K562 (cell line): Measurements from ENCODE around the gene TMC4. TPM values are rescaled to one million over a fixed set of nuclear protein-coding genes. Genes with fewer than 3 reads are reported as not detected.
A peak's percentile ranks its signal among the peaks of the same experiment; 100 is the strongest.

ENCODE experiments used
- BMI1 ChIP-seq: fragments of 150-350 bp; IDR thresholded peaks from 2 replicates; pipeline ENCODE4 v1.6.1; 2014; ENCODE audit warnings: low read length
- CEBPB ChIP-seq: fragments of 450-650 bp; IDR thresholded peaks from 2 replicates; pipeline ENCODE4 v1.6.1; 2016; ENCODE audit warnings: missing genetic modification characterization, missing compliant biosample characterization
- HDAC1 ChIP-seq, 2 experiments: fragments of 450-650 bp; IDR thresholded peaks; 2 replicates each; pipeline ENCODE4 v1.6.1; 2016 to 2017; ENCODE audit warnings: inconsistent platforms in 1 of 2, mild to moderate bottlenecking in 1 of 2, moderate library complexity in 1 of 2
- IFI16 ChIP-seq: fragments of 250-450 bp; sonication (Bioruptor Pico); IDR thresholded peaks from 2 replicates; pipeline ENCODE4 v2.1.2; 2022; ENCODE audit warnings: mild to moderate bottlenecking, inconsistent platforms
- KDM5B ChIP-seq: fragments of 200-600 bp; sonication (generic); IDR thresholded peaks from 2 replicates; pipeline ENCODE4 v1.6.1; 2012; ENCODE audit warnings: low read depth, mild to moderate bottlenecking, moderate library complexity, low read length, control low read depth, inconsistent platforms; ENCODE audit not compliant: insufficient replicate concordance
- MAZ ChIP-seq, 2 experiments: fragments of 450-650 bp in 1 of 2; sonication (generic) in 1 of 2; formaldehyde crosslinking; IDR thresholded peaks in 1 of 2; conservative IDR thresholded peaks in 1 of 2; 2 replicates each; pipeline versions ENCODE4 v1.4.0 to v1.5.0; 2020; ENCODE audit warnings: mild to moderate bottlenecking in 1 of 2, missing genetic modification reagents in 1 of 2
- MBD1 ChIP-seq: fragments of 250-450 bp; sonication (Bioruptor Pico); IDR thresholded peaks from 2 replicates; pipeline ENCODE4 v1.8.0; 2022; ENCODE audit warnings: inconsistent platforms
- MCM7 ChIP-seq, 2 experiments: fragments of 450-650 bp; IDR thresholded peaks; 2 replicates each; pipeline ENCODE4 v1.6.1; 2016 to 2018
- MTA1 ChIP-seq: fragments of 450-650 bp; IDR thresholded peaks from 2 replicates; pipeline ENCODE4 v1.6.1; 2017; ENCODE audit warnings: borderline replicate concordance
- MXI1 ChIP-seq: IDR thresholded peaks from 2 replicates; pipeline ENCODE4 v1.6.1; 2011; ENCODE audit warnings: low read depth, mild to moderate bottlenecking, improper control_type of control experiment, low read length
- NONO ChIP-seq, 2 experiments: fragments of 200-400 bp in 1 of 2; fragments of 450-650 bp in 1 of 2; formaldehyde crosslinking in 1 of 2; IDR thresholded peaks; 2 replicates each; pipeline ENCODE4 v1.6.1; 2017; ENCODE audit warnings: low read depth in 2 of 2, mild to moderate bottlenecking in 2 of 2, moderate library complexity in 2 of 2, low read length in 1 of 2
- PHTF2 ChIP-seq: fragments of 250-450 bp; sonication (Bioruptor Pico); IDR thresholded peaks from 2 replicates; pipeline ENCODE4 v1.5.0; 2021; ENCODE audit warnings: mild to moderate bottlenecking
- PTRF ChIP-seq: fragments of 450-650 bp; IDR thresholded peaks from 2 replicates; pipeline ENCODE4 v1.6.1; 2016; ENCODE audit warnings: mild to moderate bottlenecking, missing genetic modification characterization, missing compliant biosample characterization
- SIN3A ChIP-seq, 2 experiments: fragments of 150-350 bp in 1 of 2; IDR thresholded peaks; 2 replicates each; pipeline ENCODE4 v1.6.1; 2011 to 2016; ENCODE audit warnings: borderline replicate concordance in 2 of 2, low read depth in 2 of 2, low read length in 2 of 2, mild to moderate bottlenecking in 2 of 2, moderate library complexity in 2 of 2; ENCODE audit not compliant: control insufficient read depth in 1 of 2
- STAT5A ChIP-seq: IDR thresholded peaks from 2 replicates; pipeline ENCODE4 v1.6.1; 2012; ENCODE audit warnings: low read length, inconsistent platforms, borderline replicate concordance
- TFAP4 ChIP-seq: sonication (generic); formaldehyde crosslinking; IDR thresholded peaks from 2 replicates; pipeline ENCODE4 v1.8.0; 2022; ENCODE audit warnings: missing genetic modification reagents, mild to moderate bottlenecking, moderate library complexity, borderline replicate concordance
- UBTF ChIP-seq, 2 experiments: IDR thresholded peaks; 2 replicates each; pipeline ENCODE4 v1.6.1; 2012; ENCODE audit warnings: improper control_type of control experiment in 2 of 2, low read depth in 2 of 2, low read length in 2 of 2, borderline replicate concordance in 1 of 2
- ZBTB5 ChIP-seq: fragments of 450-650 bp; IDR thresholded peaks from 2 replicates; pipeline ENCODE4 v1.6.1; 2017; ENCODE audit warnings: antibody characterized with exemption
- ZBTB7A ChIP-seq: IDR thresholded peaks from 2 replicates; pipeline ENCODE4 v1.6.1; 2011; ENCODE audit warnings: low read depth, mild to moderate bottlenecking, low read length, moderate library complexity, borderline replicate concordance; ENCODE audit not compliant: control insufficient read depth
- ZNF239 ChIP-seq: fragments of 250-450 bp; sonication (Bioruptor Pico); IDR thresholded peaks from 2 replicates; pipeline ENCODE4 v1.4.0; 2020; ENCODE audit warnings: mild to moderate bottlenecking
- polyA plus RNA-seq, 8 experiments: library from polyadenylated mRNA; depleted of rRNA in 4 of 8; stranded (reverse) in 5 of 8; unstranded in 3 of 8; fragments of >200 nt; fragmentation: Nextera tagmentation in 2 of 8; fragmentation: Illumina TruSeq in 1 of 8; extraction: Ambion mirVana in 2 of 8; extraction: Trizol in 1 of 8; gene quantifications; 2 replicates each; pipeline versions ENCODE4 v1.2.1 to v1.2.3, GENCODE V29; 2011 to 2014; ENCODE audit warnings: inconsistent platforms in 1 of 8, missing spikeins in 1 of 8
- total RNA-seq, 7 experiments: library from RNA; depleted of rRNA in 6 of 7; stranded (reverse); fragments of >200 nt in 6 of 7; fragmentation: Illumina TruSeq in 2 of 7; extraction: Trizol in 2 of 7; gene quantifications; 2 replicates each; pipeline versions ENCODE4 v1.2.1 to v1.2.3, GENCODE V29; 2011 to 2021; ENCODE audit warnings: low replicate concordance in 1 of 7

Gene TMC4
- total and polyA plus RNA-seq, 9 of the 15 experiments (the other 6 are each of a cell fraction or from before 2014, with no cell fraction given), result 0.12 to 0.79 (median 0.36) TPM; not detected in 2

- TF ChIP-seq PTRF (no peak), STAT5A (peak; percentile 34; the same call in 1 of the 2 replicates), NONO (IDR thresholded peaks at IDR 0.05; ENCODE audit: low read depth in 2 of 2, low read length in 1 of 2) (no peak), MTA1 (no peak), CEBPB (tag) (no peak), MCM7 (IDR thresholded peaks at IDR 0.05) (no peak), ZBTB7A (0 out of 2 replicates have a peak, but pooled peaks have one; percentile 9), MAZ (CRISPR knock-in tag; conservative IDR thresholded peaks at IDR 0.05 in 1 of 2, IDR thresholded peaks at IDR 0.05 in 1 of 2) (0 out of 4 replicates have a peak, but pooled peaks of 1 of the 2 experiments have one; percentile 37), ZBTB5 (no peak), MXI1 (peak; percentile 71; the same call in 1 of the 2 replicates), TFAP4 (CRISPR knock-in tag) (peak; percentile 57; the same call in 1 of the 2 replicates), IFI16 (CRISPR knock-in tag) (no peak), MBD1 (CRISPR knock-in tag) (no peak), HDAC1 (IDR thresholded peaks at IDR 0.05) (peak in 1 of 2 experiments; percentile 98; a peak in 2 of 4 replicates), UBTF (IDR thresholded peaks at IDR 0.05; ENCODE audit: borderline replicate concordance in 1 of 2, low read depth in 2 of 2, low read length in 2 of 2) (0 out of 4 replicates have a peak, but pooled peaks of 1 of the 2 experiments have one; percentile 26), PHTF2 (CRISPR knock-in tag) (no peak), ZNF239 (CRISPR knock-in tag) (no peak), KDM5B (peak; percentile 55), BMI1 (no peak), SIN3A (IDR thresholded peaks at IDR 0.05; ENCODE audit: borderline replicate concordance in 2 of 2, control insufficient read depth in 1 of 2, low read depth in 2 of 2, low read length in 2 of 2) (peak; percentile 86 to 91; a peak in 3 of 4 replicates)
Observed at GRCh38 chr19:54162241-54162805, 10.6 kb downstream of the TMC4 start (continued).
